ENCODE results near the gene CEBPZOS. TPM values are rescaled to one million over a fixed set of nuclear protein-coding genes. Genes with fewer than 3 reads are reported as not detected.

CEBPZOS gene
- total RNA-seq (10 to 100 TPM; 32.6 to 41.8 TPM), polyA plus RNA-seq (ENCODE audit: insufficient read length in 2 of 2) (10 to 100 TPM; 55.7 to 61.6 TPM)
- long read RNA-seq, donor 1, transcript CEBPZOS-204 (5 exons, 3,158 nt): major isoform, 5 of 9 reads
- long read RNA-seq, donor 1, partial matches to known transcripts: 0 of 9 reads
- long read RNA-seq, donor 1, other reads (novel, unspliced or antisense): 0 of 9 reads
- long read RNA-seq, donor 2, partial matches to known transcripts: 15 of 20 reads
- long read RNA-seq, donor 2, other reads (novel, unspliced or antisense): 0 of 20 reads
- long read RNA-seq, donor 3, transcript CEBPZOS-204 (5 exons, 3,158 nt): major isoform, 5 of 61 reads
- long read RNA-seq, donor 3, partial matches to known transcripts: 48 of 61 reads
- long read RNA-seq, donor 3, other reads (novel, unspliced or antisense): 5 of 61 reads
- long read RNA-seq, donor 4, transcript CEBPZOS-201 (5 exons, 695 nt): major isoform, 5 of 9 reads
- long read RNA-seq, donor 4, partial matches to known transcripts: 0 of 9 reads
- long read RNA-seq, donor 4, other reads (novel, unspliced or antisense): 0 of 9 reads

DNA sequence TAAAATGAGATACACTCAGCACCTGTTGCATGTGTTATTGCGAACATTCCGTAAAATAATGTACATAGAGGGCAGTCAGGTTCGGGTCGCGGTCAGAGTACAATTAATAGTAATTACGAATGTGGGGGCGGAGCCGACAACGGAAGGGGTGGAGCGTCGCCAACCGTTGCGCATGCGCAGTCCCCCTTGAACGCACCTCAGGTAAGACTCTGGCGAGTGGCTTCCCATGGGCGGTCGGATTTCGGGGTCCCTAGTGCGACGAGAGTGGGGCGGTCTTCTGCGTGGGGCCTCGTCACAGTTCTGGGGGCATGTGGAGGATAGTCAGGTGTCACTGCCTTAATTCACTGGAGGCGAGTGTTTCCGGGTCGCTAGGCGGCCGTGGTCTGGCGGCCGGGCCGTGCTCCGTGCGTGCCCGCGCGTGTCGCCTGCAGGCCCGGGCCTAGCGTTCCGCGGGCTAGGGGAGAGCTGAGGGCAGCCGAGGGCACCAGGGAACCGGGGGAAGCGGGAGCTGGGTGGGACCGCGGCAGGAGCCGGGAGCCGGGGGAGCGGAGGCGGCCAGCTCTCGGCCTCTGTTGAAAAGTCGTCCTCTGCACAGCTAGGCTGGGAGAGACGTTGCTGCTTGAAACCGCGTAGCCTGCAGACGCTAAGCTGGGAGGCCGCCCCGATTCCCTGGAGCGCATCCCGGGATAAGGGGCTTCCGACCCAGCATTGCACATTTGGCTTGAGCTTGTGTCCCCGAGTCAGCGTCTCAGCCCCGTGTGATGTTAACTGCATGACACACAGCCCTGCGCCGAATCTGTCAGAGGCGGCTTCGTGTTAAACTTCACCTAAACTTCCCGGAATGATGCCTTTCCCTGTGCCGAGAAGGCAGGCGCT is at the start of gene CEBPZOS:
Gene CEBPZOS (plus strand): TSS at position 177 of the 876 bp plus-strand sequence. CDS start 3,209 bp downstream, outside the sequence.
- no peaks in the 10 kb centered on the region for H3K27me3 ChIP-seq (ENCODE audit: control insufficient read depth, insufficient read depth, low read length)
- peak; percentile 75 to 96 (median 84) for DNase-seq (ENCODE audit: low read depth in 4 of 6, low spot score in 6 of 6)
- H3K4me3 ChIP-seq (ENCODE audit: low read depth, low read length): peak within 1 kb of the TSS; percentile 80
- WGBS (ENCODE audit: insufficient coverage): under 1% methylated on average over 71 of the region's 72 CpGs
- H3K27ac ChIP-seq (ENCODE audit: low read depth, low read length): peak within 1 kb of the TSS; percentile 83
- H3K36me3 ChIP-seq (ENCODE audit: control insufficient read depth, insufficient read depth, low read length): peaks cover 4% of the 10 kb centered on the region
- no peaks in the 10 kb centered on the region for H3K9me3 ChIP-seq (ENCODE audit: control insufficient read depth, insufficient read depth, low read length)
- peaks cover 19% of the 10 kb centered on the region for H3K4me1 ChIP-seq (ENCODE audit: control insufficient read depth, insufficient read depth, low read length)

DNA sequence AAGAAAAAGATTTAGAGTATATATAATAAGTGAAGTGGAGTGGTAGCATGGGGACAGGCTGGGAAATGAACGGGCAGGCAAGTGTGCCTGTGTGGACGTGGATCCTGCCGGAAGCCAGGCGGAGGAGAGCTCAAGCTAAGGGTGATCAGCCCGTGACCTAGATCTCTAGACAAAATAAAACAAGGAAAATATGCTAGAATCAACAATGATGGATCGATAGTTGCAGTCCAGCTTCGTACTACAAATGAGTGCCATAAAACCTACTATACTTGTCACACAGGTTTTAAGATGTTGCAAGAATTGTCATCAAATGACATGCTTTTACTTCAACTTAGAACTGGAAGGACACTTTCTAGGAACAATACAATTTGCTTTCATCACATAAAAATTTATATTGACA is 48.0 kb upstream of the CEBPZOS start:
- Histone ChIP-seq H3K27ac (ENCODE audit: low read depth, low read length) (no peak overlapping the region), H3K4me3 (ENCODE audit: low read depth, low read length) (no peak overlapping the region), H3K4me1 (ENCODE audit: control insufficient read depth, insufficient read depth, low read length) (no peaks in the 10 kb centered on the region), H3K27me3 (ENCODE audit: control insufficient read depth, insufficient read depth, low read length) (no peaks in the 10 kb centered on the region), H3K9me3 (ENCODE audit: control insufficient read depth, insufficient read depth, low read length) (no peaks in the 10 kb centered on the region), H3K36me3 (ENCODE audit: control insufficient read depth, insufficient read depth, low read length) (peaks cover 30% of the 10 kb centered on the region)
- DNase-seq (ENCODE audit: low read depth in 4 of 6, low spot score in 6 of 6): no peak
- WGBS (ENCODE audit: insufficient coverage): 97% methylated on average over 7 of the region's 7 CpGs

DNA sequence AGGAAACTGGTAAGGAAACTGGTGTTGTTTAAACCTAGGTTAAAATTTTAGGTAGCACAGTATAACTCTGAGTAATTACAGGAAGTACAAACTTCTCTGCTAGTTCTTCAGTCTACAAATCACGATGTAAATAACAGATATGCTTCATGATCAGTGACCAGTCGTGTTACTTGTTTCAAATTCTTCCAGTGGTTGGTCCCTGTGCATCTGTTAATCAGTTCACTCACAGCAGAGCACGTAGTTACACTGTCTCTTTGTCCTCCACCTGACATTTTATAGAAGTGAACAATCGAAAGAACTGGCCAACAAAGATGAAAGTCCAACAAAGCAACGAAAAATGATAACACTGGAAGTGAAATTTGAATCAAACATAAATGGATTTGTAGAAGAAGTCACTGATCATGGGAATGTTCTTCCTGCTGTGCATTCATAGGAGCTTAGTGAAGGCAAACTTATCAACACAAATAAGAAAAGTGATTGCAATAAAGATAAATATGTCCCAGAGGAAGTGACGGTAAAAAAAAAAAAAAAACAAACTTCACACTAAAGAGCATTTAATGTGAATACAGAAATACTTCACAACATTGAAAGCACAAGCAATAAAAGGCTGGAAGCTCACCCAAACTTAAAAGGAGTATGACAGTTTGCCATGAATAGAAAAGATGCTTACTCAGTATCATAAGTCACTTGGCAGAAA is 46.5 kb upstream of the CEBPZOS start:
- no peaks in the 10 kb centered on the region for H3K4me1 ChIP-seq (ENCODE audit: control insufficient read depth, insufficient read depth, low read length)
- no peak overlapping the region for H3K4me3 ChIP-seq (ENCODE audit: low read depth, low read length)
- no peaks in the 10 kb centered on the region for H3K9me3 ChIP-seq (ENCODE audit: control insufficient read depth, insufficient read depth, low read length)
- H3K27ac ChIP-seq (ENCODE audit: low read depth, low read length): no peak overlapping the region
- H3K36me3 ChIP-seq (ENCODE audit: control insufficient read depth, insufficient read depth, low read length): peaks cover 20% of the 10 kb centered on the region
- DNase-seq (ENCODE audit: low read depth in 4 of 6, low spot score in 6 of 6): peak in 1 of 6 donors; percentile 13
- 77% methylated on average over 2 of the region's 6 CpGs for WGBS (ENCODE audit: insufficient coverage)
- H3K27me3 ChIP-seq (ENCODE audit: control insufficient read depth, insufficient read depth, low read length): no peaks in the 10 kb centered on the region

DNA sequence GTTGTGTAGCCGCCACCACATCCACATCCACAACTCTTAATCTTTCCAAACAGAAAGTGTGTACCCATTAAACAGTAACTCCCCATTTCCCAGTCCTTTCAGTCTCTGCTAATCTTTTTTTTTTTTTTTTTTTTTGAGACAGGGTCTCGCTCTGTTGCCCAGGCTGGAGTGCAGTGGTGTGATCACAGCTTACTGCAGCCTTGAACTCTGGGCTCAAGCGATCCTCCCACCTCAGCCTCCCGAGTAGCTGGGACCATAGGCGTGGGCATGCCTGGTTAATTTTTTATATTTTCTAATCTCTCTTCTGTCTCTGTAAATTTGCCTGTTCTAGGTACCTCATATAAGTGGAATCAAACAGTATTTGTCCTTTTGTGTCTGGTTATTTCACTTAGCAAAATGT is 43.1 kb upstream of the CEBPZOS start:
- H3K27me3 ChIP-seq (ENCODE audit: control insufficient read depth, insufficient read depth, low read length): no peaks in the 10 kb centered on the region
- no peak overlapping the region for H3K27ac ChIP-seq (ENCODE audit: low read depth, low read length)
- DNase-seq (ENCODE audit: low read depth in 4 of 6, low spot score in 6 of 6): no peak
- H3K4me3 ChIP-seq (ENCODE audit: low read depth, low read length): no peak overlapping the region
- H3K36me3 ChIP-seq (ENCODE audit: control insufficient read depth, insufficient read depth, low read length): peaks cover 7% of the 10 kb centered on the region
- no peaks in the 10 kb centered on the region for H3K9me3 ChIP-seq (ENCODE audit: control insufficient read depth, insufficient read depth, low read length)
- WGBS (ENCODE audit: insufficient coverage): no CpG with 5 or more reads among the region's 5 CpGs
- peaks cover 15% of the 10 kb centered on the region for H3K4me1 ChIP-seq (ENCODE audit: control insufficient read depth, insufficient read depth, low read length)

DNA sequence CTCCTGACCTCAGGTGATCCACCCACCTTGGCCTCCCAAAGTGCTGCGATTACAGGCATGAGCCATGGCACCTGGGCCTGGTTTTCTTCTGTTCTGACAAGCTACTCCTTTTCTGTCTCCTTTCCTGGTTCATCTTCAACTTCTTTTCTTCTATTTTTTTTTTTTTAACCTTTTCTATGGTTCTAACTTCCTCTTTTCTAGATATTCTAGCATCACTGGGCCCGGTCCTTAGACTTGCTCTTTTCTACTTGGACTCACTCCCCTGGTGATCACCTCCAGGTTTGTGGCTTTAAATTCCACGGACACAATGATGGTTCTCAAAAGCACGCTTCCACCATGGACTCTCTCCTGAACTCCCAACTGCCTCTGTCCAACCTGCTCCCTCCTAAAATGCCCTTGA is 41.5 kb upstream of the CEBPZOS start:
- DNase-seq (ENCODE audit: low read depth in 4 of 6, low spot score in 6 of 6): no peak
- Histone ChIP-seq H3K4me3 (ENCODE audit: low read depth, low read length) (no peak overlapping the region), H3K9me3 (ENCODE audit: control insufficient read depth, insufficient read depth, low read length) (no peaks in the 10 kb centered on the region), H3K36me3 (ENCODE audit: control insufficient read depth, insufficient read depth, low read length) (peaks cover 5% of the 10 kb centered on the region), H3K27me3 (ENCODE audit: control insufficient read depth, insufficient read depth, low read length) (no peaks in the 10 kb centered on the region), H3K4me1 (ENCODE audit: control insufficient read depth, insufficient read depth, low read length) (peaks cover 15% of the 10 kb centered on the region), H3K27ac (ENCODE audit: low read depth, low read length) (no peak overlapping the region)
- WGBS (ENCODE audit: insufficient coverage): 91% methylated on average over 4 of the region's 4 CpGs

DNA sequence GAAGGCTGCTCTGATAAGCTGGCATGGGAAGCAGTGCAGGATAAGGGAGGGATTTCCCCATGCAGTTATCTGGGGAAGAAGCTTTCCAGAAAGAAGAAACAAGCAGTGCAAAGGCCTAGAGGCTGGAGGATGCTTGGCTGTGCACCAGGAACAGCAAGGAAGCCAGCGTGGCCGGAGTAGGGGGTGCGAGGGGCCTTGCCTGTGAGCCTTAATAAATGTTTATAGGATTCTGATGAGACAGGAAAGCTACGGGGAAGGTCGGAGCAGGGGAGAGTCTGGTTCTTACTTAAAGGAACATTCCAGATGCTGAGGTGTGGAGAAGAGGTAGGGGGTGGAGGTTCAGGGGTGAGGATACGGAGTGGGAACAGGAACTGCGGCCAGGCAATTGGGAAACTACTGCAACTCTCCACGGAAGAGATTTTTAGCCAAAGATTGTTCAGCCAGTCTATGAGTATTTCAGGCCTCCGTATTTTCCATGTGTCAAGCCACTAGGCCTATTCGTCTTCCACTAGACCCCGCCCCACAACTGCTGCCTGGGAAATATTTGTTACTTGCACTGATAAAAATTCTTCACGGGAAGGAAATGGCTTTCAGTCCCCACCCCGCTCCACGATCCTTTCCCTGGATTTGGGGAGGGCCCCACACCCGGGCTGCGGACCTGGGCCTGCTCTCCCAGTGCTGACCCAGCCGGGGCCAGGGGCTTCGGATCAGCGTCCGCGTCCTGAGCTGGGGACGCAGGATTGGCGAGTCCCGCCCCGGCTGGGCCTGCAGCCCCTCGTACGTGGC is 40.0 kb upstream of the CEBPZOS start:
- WGBS (ENCODE audit: insufficient coverage): 0% methylated on average over 26 of the region's 27 CpGs
- DNase-seq (ENCODE audit: low read depth in 4 of 6, low spot score in 6 of 6): peak; percentile 24 to 88 (median 50)
- peak overlapping the region; percentile 72 for H3K4me3 ChIP-seq (ENCODE audit: low read depth, low read length)
- H3K4me1 ChIP-seq (ENCODE audit: control insufficient read depth, insufficient read depth, low read length): peaks cover 15% of the 10 kb centered on the region
- no peaks in the 10 kb centered on the region for H3K9me3 ChIP-seq (ENCODE audit: control insufficient read depth, insufficient read depth, low read length)
- H3K27me3 ChIP-seq (ENCODE audit: control insufficient read depth, insufficient read depth, low read length): no peaks in the 10 kb centered on the region
- H3K36me3 ChIP-seq (ENCODE audit: control insufficient read depth, insufficient read depth, low read length): peaks cover 5% of the 10 kb centered on the region
- H3K27ac ChIP-seq (ENCODE audit: low read depth, low read length): peak overlapping the region; percentile 91

DNA sequence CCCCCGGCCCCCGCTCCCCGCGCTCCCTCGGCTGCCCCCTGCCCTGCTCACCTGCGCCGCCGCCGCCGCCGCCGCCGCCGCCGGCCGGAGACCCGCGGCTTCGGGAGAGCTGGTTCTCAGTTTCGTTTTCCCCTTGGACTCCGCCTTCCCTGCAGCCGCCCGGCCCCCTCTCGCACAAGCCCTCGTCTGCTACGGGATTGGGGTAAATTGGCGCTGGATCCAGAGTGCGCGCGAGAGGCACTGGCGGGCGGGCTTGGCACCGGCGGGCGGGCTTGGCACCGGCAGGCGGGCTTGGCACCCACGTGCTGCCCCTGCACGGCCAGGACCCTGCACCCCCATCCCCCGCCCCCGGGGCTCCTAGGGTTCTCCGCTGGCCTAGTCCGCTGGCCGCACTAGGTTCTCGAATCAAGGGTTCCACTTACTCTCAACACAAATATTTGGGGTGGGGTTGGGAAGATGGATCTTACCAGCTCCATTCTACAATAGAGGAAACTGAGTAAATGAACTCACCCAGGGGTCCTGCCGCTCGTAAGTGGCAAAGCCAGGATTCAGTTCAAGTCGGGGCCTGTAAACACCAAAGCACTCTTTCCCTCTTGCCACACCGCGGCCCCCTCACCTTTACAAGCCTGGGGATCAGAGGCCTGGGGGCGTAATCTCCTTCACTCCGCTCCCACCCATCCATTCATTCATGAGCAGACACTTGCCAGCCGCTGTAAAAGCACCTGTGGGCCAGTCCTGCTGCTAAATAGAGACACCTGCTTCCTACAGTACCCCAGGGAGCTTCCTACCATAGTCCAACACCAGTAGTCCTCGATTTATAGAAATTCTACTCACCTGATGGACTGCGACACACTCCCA is 39.2 kb upstream of the CEBPZOS start, which contains the start of gene EIF2AK2:
Gene EIF2AK2 (minus strand): TSS at position 124 of the 858 bp plus-strand sequence. CDS start 9,174 bp downstream, outside the sequence.
- peak within 1 kb of the TSS; percentile 91 for H3K27ac ChIP-seq (ENCODE audit: low read depth, low read length)
- WGBS (ENCODE audit: insufficient coverage): 7% methylated on average over 45 of the region's 55 CpGs
- peaks cover 3% of the 10 kb centered on the region for H3K36me3 ChIP-seq (ENCODE audit: control insufficient read depth, insufficient read depth, low read length)

DNA sequence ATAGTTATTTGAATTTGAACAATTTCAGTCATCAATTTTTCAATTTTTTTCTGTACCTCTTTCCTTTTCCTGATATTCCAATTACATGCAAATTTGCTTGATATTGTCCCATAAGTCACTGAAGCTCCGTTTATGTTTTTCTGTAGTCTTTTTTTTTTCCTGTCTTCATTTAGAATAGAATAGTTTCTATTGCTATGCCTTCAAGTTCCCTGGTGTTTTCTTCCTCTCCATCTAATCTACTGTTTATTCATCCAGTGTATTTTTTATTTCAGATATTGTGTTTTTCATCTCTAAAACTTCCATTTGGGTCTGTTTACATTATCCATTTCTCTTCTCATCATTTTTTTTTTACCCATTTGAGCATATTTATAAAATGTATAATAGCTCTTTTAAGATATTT is 31.5 kb upstream of the CEBPZOS start:
- no peaks in the 10 kb centered on the region for H3K36me3 ChIP-seq (ENCODE audit: control insufficient read depth, insufficient read depth, low read length)
- no peaks in the 10 kb centered on the region for H3K4me1 ChIP-seq (ENCODE audit: control insufficient read depth, insufficient read depth, low read length)
- H3K27ac ChIP-seq (ENCODE audit: low read depth, low read length): no peak overlapping the region
- H3K9me3 ChIP-seq (ENCODE audit: control insufficient read depth, insufficient read depth, low read length): peaks cover 3% of the 10 kb centered on the region
- WGBS (ENCODE audit: insufficient coverage): no CpG with 5 or more reads among the region's 1 CpG
- H3K27me3 ChIP-seq (ENCODE audit: control insufficient read depth, insufficient read depth, low read length): no peaks in the 10 kb centered on the region
- no peak overlapping the region for H3K4me3 ChIP-seq (ENCODE audit: low read depth, low read length)
- DNase-seq (ENCODE audit: low read depth in 4 of 6, low spot score in 6 of 6): no peak

More for the DNA sequence above, 39.2 kb upstream of the CEBPZOS start, which contains the start of gene EIF2AK2:
- DNase-seq (ENCODE audit: low read depth in 4 of 6, low spot score in 6 of 6): peak; percentile 21 to 93 (median 58)
- Histone ChIP-seq H3K4me3 (ENCODE audit: low read depth, low read length) (peak within 1 kb of the TSS; percentile 72), H3K4me1 (ENCODE audit: control insufficient read depth, insufficient read depth, low read length) (peaks cover 15% of the 10 kb centered on the region), H3K27me3 (ENCODE audit: control insufficient read depth, insufficient read depth, low read length) (no peaks in the 10 kb centered on the region), H3K9me3 (ENCODE audit: control insufficient read depth, insufficient read depth, low read length) (no peaks in the 10 kb centered on the region)

Measured in spinal cord (tissue), 10 donors.